SU-DHL-6 (cell line): ENCODE data around the gene PRR36.

ENCODE experiments used
- H2AFZ ChIP-seq: fragments of 200-600 bp; sonication (generic); 2 replicates; pipeline ENCODE4 v1.6.1; 2014; ENCODE audit warnings: low read depth, mild to moderate bottlenecking, moderate library complexity, mixed read lengths, antibody characterized with exemption, low read length; ENCODE audit not compliant: severe bottlenecking
- H3F3A ChIP-seq: fragments of 200-600 bp; shearing (Covaris generic); 2 replicates; pipeline ENCODE4 v1.6.0; 2016; ENCODE audit warnings: antibody characterized with exemption, mild to moderate bottlenecking; ENCODE audit not compliant: insufficient read depth
- H3K27ac ChIP-seq: fragments of 200-600 bp; sonication (generic); 2 replicates; pipeline ENCODE4 v1.5.1; 2016; ENCODE audit warnings: low read depth, mild to moderate bottlenecking, low read length, moderate library complexity, mixed read lengths
- H3K27me3 ChIP-seq: fragments of 200-600 bp; sonication (generic), shearing (Covaris generic); 2 replicates; pipeline ENCODE4 v1.6.0; 2014; ENCODE audit warnings: mild to moderate bottlenecking, low read length
- H3K36me3 ChIP-seq: fragments of 200-600 bp; sonication (generic); 2 replicates; pipeline ENCODE4 v1.6.1; 2014; ENCODE audit warnings: mild to moderate bottlenecking, low read length, mixed read lengths
- H3K4me2 ChIP-seq: fragments of 300-600, 200-600 bp; shearing (Covaris generic), sonication (generic); 2 replicates; pipeline ENCODE4 v1.6.0; 2014; ENCODE audit warnings: low read length, low read depth, mild to moderate bottlenecking; ENCODE audit not compliant: poor library complexity, severe bottlenecking
- H3K4me3 ChIP-seq: fragments of 200-600 bp; sonication (generic); 2 replicates; pipeline ENCODE4 v1.5.1; 2014; ENCODE audit warnings: antibody characterized with exemption, low read length, mild to moderate bottlenecking, mixed read lengths; ENCODE audit not compliant: insufficient read depth, poor library complexity, severe bottlenecking
- H3K79me2 ChIP-seq: fragments of 200-600 bp; sonication (generic); 2 replicates; pipeline ENCODE4 v1.6.1; 2014; ENCODE audit warnings: mild to moderate bottlenecking, low read length, moderate library complexity; ENCODE audit not compliant: insufficient read depth
- H3K9ac ChIP-seq: fragments of 200-600 bp; sonication (generic); 2 replicates; pipeline ENCODE4 v1.7.0; 2014; ENCODE audit warnings: mild to moderate bottlenecking, low read length
- H3K9me2 ChIP-seq: fragments of 200-600 bp; sonication (generic); replicated peaks from 2 replicates; pipeline ENCODE4 v1.6.1; 2014; ENCODE audit warnings: low read length; ENCODE audit not compliant: insufficient read depth
- H3K9me3 ChIP-seq: fragments of 200-600 bp; sonication (generic); 2 replicates; pipeline ENCODE4 v1.6.1; 2014; ENCODE audit warnings: low read length, mixed read lengths; ENCODE audit not compliant: insufficient read depth
- H4K20me1 ChIP-seq: fragments of 200-600 bp; sonication (generic); 2 replicates; pipeline ENCODE4 v1.6.1; 2014; ENCODE audit warnings: low read depth, mild to moderate bottlenecking, antibody characterized with exemption, low read length, moderate library complexity, mixed read lengths
- EZH2phosphoT487 ChIP-seq: fragments of 200-600 bp; sonication (generic), shearing (Covaris generic); conservative IDR thresholded peaks from 2 replicates; pipeline ENCODE4 v1.6.1; 2018; ENCODE audit warnings: mild to moderate bottlenecking, antibody characterized with exemption, low read length, moderate library complexity, mixed read lengths
- TF ChIP-seq, protein P1 (sequence below): fragments of 200-600 bp; sonication (generic); IDR thresholded peaks from one replicate; pipeline ENCODE4 v1.5.1; 2017; ENCODE audit warnings: antibody characterized with exemption, mild to moderate bottlenecking, low read length, moderate library complexity; ENCODE audit not compliant: insufficient read depth, poor library complexity, severe bottlenecking

Gene PRR36

GRCh38 chr19:7913652-7914051, 39.5 kb upstream of the PRR36 start:
- no peaks in the 10 kb centered on the region; the same call in 1 of the 2 replicates for H3K79me2 ChIP-seq
- TF ChIP-seq, protein P1, sequence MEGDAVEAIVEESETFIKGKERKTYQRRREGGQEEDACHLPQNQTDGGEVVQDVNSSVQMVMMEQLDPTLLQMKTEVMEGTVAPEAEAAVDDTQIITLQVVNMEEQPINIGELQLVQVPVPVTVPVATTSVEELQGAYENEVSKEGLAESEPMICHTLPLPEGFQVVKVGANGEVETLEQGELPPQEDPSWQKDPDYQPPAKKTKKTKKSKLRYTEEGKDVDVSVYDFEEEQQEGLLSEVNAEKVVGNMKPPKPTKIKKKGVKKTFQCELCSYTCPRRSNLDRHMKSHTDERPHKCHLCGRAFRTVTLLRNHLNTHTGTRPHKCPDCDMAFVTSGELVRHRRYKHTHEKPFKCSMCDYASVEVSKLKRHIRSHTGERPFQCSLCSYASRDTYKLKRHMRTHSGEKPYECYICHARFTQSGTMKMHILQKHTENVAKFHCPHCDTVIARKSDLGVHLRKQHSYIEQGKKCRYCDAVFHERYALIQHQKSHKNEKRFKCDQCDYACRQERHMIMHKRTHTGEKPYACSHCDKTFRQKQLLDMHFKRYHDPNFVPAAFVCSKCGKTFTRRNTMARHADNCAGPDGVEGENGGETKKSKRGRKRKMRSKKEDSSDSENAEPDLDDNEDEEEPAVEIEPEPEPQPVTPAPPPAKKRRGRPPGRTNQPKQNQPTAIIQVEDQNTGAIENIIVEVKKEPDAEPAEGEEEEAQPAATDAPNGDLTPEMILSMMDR: no peak
- TF ChIP-seq EZH2phosphoT487: no peak
- H3K9me2 ChIP-seq: no peaks in the 10 kb centered on the region
- H3K4me3 ChIP-seq: no peak overlapping the region
- H3K27ac ChIP-seq: no peak overlapping the region
- H3K27me3 ChIP-seq: no peaks in the 10 kb centered on the region
- H2AFZ ChIP-seq: no peak overlapping the region
- 0 out of 2 replicates have a peak, but pooled peaks cover 3% of the 10 kb centered on the region for H3F3A ChIP-seq
- H4K20me1 ChIP-seq: no peaks in the 10 kb centered on the region
- no peaks in the 10 kb centered on the region for H3K9me3 ChIP-seq
- H3K9ac ChIP-seq: no peak overlapping the region
- H3K36me3 ChIP-seq: no peaks in the 10 kb centered on the region
- H3K4me2 ChIP-seq: no peak overlapping the region

GRCh38 chr19:7912697-7913564, 38.7 kb upstream of the PRR36 start:
- Histone ChIP-seq H3K27ac (no peak overlapping the region), H4K20me1 (no peaks in the 10 kb centered on the region), H3F3A (0 out of 2 replicates have a peak, but pooled peaks cover 3% of the 10 kb centered on the region), H3K9me2 (no peaks in the 10 kb centered on the region), H3K4me2 (no peak overlapping the region), H3K4me3 (no peak overlapping the region), H3K9ac (no peak overlapping the region), H3K79me2 (peaks cover 4% of the 10 kb centered on the region; the same call in 1 of the 2 replicates), H3K27me3 (no peaks in the 10 kb centered on the region), H3K36me3 (no peaks in the 10 kb centered on the region), H2AFZ (no peak overlapping the region), H3K9me3 (no peaks in the 10 kb centered on the region)
- no peak for TF ChIP-seq EZH2phosphoT487
- TF ChIP-seq, protein P1: no peak

DNA sequence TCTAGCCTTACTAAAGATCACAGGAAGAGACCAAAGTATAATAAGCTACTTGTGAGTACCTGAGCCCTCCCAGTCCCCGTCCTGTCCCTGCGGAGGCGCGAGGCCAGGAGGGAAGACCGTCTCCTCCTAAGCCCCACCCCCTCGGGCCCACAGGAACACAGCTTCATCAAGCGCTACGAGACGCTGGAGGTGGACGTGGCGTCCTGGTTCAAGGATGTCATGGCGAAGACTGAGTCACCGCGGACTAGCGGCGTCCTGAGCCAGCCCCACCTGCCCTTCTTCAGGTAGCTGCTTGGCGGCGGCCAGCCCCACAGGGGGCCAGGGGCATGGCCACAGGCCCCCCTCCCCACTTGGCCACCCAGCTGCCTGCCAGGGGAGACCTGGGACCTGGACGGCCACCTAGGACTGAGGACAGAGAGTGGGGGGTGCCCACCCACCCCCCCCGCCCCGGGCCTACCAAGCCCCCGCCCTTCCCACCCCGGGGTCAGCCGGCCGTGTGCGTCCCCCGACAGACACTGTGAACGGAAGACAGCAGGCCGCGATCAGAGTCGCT, 38.0 kb upstream of the PRR36 start:
- no peak for TF ChIP-seq EZH2phosphoT487
- TF ChIP-seq, protein P1: no peak
- H4K20me1 ChIP-seq: no peaks in the 10 kb centered on the region
- H3K79me2 ChIP-seq: peaks cover 4% of the 10 kb centered on the region; the same call in 1 of the 2 replicates
- H3K27ac ChIP-seq: no peak overlapping the region
- no peak overlapping the region for H3K4me3 ChIP-seq
- H2AFZ ChIP-seq: no peak overlapping the region
- no peaks in the 10 kb centered on the region for H3K9me3 ChIP-seq
- no peaks in the 10 kb centered on the region for H3K36me3 ChIP-seq
- H3F3A ChIP-seq: 0 out of 2 replicates have a peak, but pooled peaks cover 3% of the 10 kb centered on the region
- no peaks in the 10 kb centered on the region for H3K9me2 ChIP-seq
- no peak overlapping the region for H3K4me2 ChIP-seq
- H3K9ac ChIP-seq: no peak overlapping the region
- H3K27me3 ChIP-seq: no peaks in the 10 kb centered on the region
